ENCODE measurements around the gene EFEMP1. TPM values are rescaled to one million over a fixed set of nuclear protein-coding genes. Genes with fewer than 3 reads are reported as not detected.

The EFEMP1 gene
- total RNA-seq, 1 experiment from 2014 or later, result not detected

- Histone ChIP-seq H3K27me3 (replicated peaks; ENCODE audit: control insufficient read depth, insufficient read depth, low read length) (no peaks in the 10 kb centered on the region), H3K9me3 (no peaks in the 10 kb centered on the region; the same call in 1 of the 2 replicates), H3K4me1 (peaks cover 7% of the 10 kb centered on the region; the same call in 1 of the 2 replicates), H3K4me3 (ENCODE audit: low read depth, low read length) (no peak overlapping the region), H3K36me3 (ENCODE audit: control insufficient read depth, insufficient read depth, low read length) (no peaks in the 10 kb centered on the region)
- TF ChIP-seq, protein P1, sequence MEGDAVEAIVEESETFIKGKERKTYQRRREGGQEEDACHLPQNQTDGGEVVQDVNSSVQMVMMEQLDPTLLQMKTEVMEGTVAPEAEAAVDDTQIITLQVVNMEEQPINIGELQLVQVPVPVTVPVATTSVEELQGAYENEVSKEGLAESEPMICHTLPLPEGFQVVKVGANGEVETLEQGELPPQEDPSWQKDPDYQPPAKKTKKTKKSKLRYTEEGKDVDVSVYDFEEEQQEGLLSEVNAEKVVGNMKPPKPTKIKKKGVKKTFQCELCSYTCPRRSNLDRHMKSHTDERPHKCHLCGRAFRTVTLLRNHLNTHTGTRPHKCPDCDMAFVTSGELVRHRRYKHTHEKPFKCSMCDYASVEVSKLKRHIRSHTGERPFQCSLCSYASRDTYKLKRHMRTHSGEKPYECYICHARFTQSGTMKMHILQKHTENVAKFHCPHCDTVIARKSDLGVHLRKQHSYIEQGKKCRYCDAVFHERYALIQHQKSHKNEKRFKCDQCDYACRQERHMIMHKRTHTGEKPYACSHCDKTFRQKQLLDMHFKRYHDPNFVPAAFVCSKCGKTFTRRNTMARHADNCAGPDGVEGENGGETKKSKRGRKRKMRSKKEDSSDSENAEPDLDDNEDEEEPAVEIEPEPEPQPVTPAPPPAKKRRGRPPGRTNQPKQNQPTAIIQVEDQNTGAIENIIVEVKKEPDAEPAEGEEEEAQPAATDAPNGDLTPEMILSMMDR (IDR thresholded peaks at IDR 0.05; ENCODE audit: insufficient read depth in 1 of 2, low read depth in 1 of 2, low read length in 1 of 2, severe bottlenecking in 1 of 2, unreplicated experiment in 1 of 2), result no peak
- no TSS peak for BruUV-seq (replicated peaks)
- CTCF ChIA-PET, result no interaction called here
- peaks cover 8% of the 10 kb centered on the region for H3K4me1 Mint-ChIP-seq (ENCODE audit: low read depth, unreplicated experiment)
- POLR2A ChIA-PET, result no interaction called here
- H3K36me3 Mint-ChIP-seq (ENCODE audit: insufficient read depth, unreplicated experiment), result no peaks in the 10 kb centered on the region
- H3K27ac Mint-ChIP-seq (ENCODE audit: unreplicated experiment), result no peak overlapping the region
- no peaks in the 10 kb centered on the region for H3K27me3 Mint-ChIP-seq (ENCODE audit: insufficient read depth, unreplicated experiment)
- peaks cover 11% of the 10 kb centered on the region for H3K9me3 Mint-ChIP-seq (ENCODE audit: unreplicated experiment)
- intact Hi-C loops (cut with micrococcal nuclease; ENCODE audit: unreplicated experiment), result no loop called here
- no peak for DNase-seq
- H3K4me3 Mint-ChIP-seq (ENCODE audit: unreplicated experiment), result no peak overlapping the region
Observed at GRCh38 chr2:55948176-55948923, 24.8 kb upstream of the EFEMP1 start.

DNA sequence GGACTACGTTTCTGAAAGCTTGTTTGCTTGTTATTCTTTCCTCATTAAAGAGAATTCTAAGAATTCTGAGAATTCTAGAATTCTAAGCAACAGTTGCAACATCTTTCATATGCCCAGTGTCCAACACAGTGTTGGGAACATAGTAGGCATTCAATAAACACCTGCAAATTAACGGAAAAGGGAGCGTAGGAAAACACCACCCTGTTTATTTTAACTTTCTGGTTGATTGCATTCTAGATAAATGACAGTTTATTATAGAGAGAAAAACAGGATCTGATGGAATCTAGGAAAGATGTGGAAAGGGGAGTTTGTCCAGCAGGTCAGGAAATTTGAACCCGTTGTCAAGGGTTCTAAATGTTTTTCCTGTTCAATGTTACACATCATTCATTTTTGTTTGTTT, 24.2 kb upstream of the EFEMP1 start:
- Mint-ChIP-seq H3K4me1 (ENCODE audit: low read depth, unreplicated experiment) (peaks cover 8% of the 10 kb centered on the region), H3K36me3 (ENCODE audit: insufficient read depth, unreplicated experiment) (no peaks in the 10 kb centered on the region), H3K9me3 (ENCODE audit: unreplicated experiment) (peaks cover 11% of the 10 kb centered on the region), H3K27me3 (ENCODE audit: insufficient read depth, unreplicated experiment) (no peaks in the 10 kb centered on the region), H3K4me3 (ENCODE audit: unreplicated experiment) (no peak overlapping the region), H3K27ac (ENCODE audit: unreplicated experiment) (no peak overlapping the region)
- Histone ChIP-seq H3K9me3 (no peaks in the 10 kb centered on the region; the same call in 1 of the 2 replicates), H3K4me1 (peaks cover 7% of the 10 kb centered on the region; the same call in 1 of the 2 replicates), H3K4me3 (ENCODE audit: low read depth, low read length) (no peak overlapping the region), H3K36me3 (ENCODE audit: control insufficient read depth, insufficient read depth, low read length) (no peaks in the 10 kb centered on the region), H3K27me3 (replicated peaks; ENCODE audit: control insufficient read depth, insufficient read depth, low read length) (no peaks in the 10 kb centered on the region)
- ChIA-PET POLR2A (no interaction called here), CTCF (no interaction called here)
- intact Hi-C loops (cut with micrococcal nuclease; ENCODE audit: unreplicated experiment), result no loop called here
- BruUV-seq (replicated peaks), result no TSS peak
- TF ChIP-seq, protein P1 (IDR thresholded peaks at IDR 0.05; ENCODE audit: insufficient read depth in 1 of 2, low read depth in 1 of 2, low read length in 1 of 2, severe bottlenecking in 1 of 2, unreplicated experiment in 1 of 2), result no peak
- DNase-seq, result no peak

GRCh38 chr2:55946793-55947192, 23.2 kb upstream of the EFEMP1 start:
- no peak for DNase-seq
- H3K4me3 ChIP-seq (ENCODE audit: low read depth, low read length), result no peak overlapping the region
- H3K36me3 ChIP-seq (ENCODE audit: control insufficient read depth, insufficient read depth, low read length), result no peaks in the 10 kb centered on the region
- H3K9me3 ChIP-seq, result no peaks in the 10 kb centered on the region; the same call in 1 of the 2 replicates
- intact Hi-C loops (cut with micrococcal nuclease; ENCODE audit: unreplicated experiment), result no loop called here
- H3K27me3 ChIP-seq (replicated peaks; ENCODE audit: control insufficient read depth, insufficient read depth, low read length), result no peaks in the 10 kb centered on the region
- POLR2A ChIA-PET, result no interaction called here
- no TSS peak for BruUV-seq (replicated peaks)
- Mint-ChIP-seq H3K4me3 (ENCODE audit: unreplicated experiment) (no peak overlapping the region), H3K4me1 (ENCODE audit: low read depth, unreplicated experiment) (peaks cover 8% of the 10 kb centered on the region), H3K36me3 (ENCODE audit: insufficient read depth, unreplicated experiment) (no peaks in the 10 kb centered on the region), H3K27me3 (ENCODE audit: insufficient read depth, unreplicated experiment) (no peaks in the 10 kb centered on the region), H3K27ac (ENCODE audit: unreplicated experiment) (no peak overlapping the region), H3K9me3 (ENCODE audit: unreplicated experiment) (peaks cover 11% of the 10 kb centered on the region)
- TF ChIP-seq, protein P1 (IDR thresholded peaks at IDR 0.05; ENCODE audit: insufficient read depth in 1 of 2, low read depth in 1 of 2, low read length in 1 of 2, severe bottlenecking in 1 of 2, unreplicated experiment in 1 of 2), result no peak
- CTCF ChIA-PET, result no interaction called here
- H3K4me1 ChIP-seq, result peaks cover 7% of the 10 kb centered on the region; the same call in 1 of the 2 replicates
